Trophoblast cell (in vitro differentiated cells and primary cell): ENCODE results near the gene PRKCH.

Experiments
- DNase-seq, 2 donors: peaks; one replicate each; pipeline ENCODE4 v3.0.0-alpha.2; 2016
- H2AFZ ChIP-seq: 2 replicates; pipeline ENCODE4 v1.6.1; 2013; ENCODE audit warnings: low read length, moderate library complexity, mild to moderate bottlenecking; ENCODE audit not compliant: insufficient read depth, poor library complexity
- H2AK5ac ChIP-seq: 2 replicates; pipeline ENCODE4 v1.6.1; 2013; ENCODE audit warnings: mild to moderate bottlenecking, low read length
- H2BK120ac ChIP-seq: 2 replicates; pipeline ENCODE4 v1.6.1; 2013; ENCODE audit warnings: low read length, mild to moderate bottlenecking, moderate library complexity; ENCODE audit not compliant: insufficient read depth, poor library complexity
- H2BK12ac ChIP-seq: 2 replicates; pipeline ENCODE4 v1.6.1; 2013; ENCODE audit warnings: mild to moderate bottlenecking, low read length, moderate library complexity
- H2BK5ac ChIP-seq: 2 replicates; pipeline ENCODE4 v1.6.1; 2013; ENCODE audit warnings: low read length, low read depth, moderate library complexity, mild to moderate bottlenecking; ENCODE audit not compliant: poor library complexity
- H3K14ac ChIP-seq: 2 replicates; pipeline ENCODE4 v1.6.1; 2013; ENCODE audit warnings: mild to moderate bottlenecking, low read length
- H3K18ac ChIP-seq: 2 replicates; pipeline ENCODE4 v1.6.1; 2013; ENCODE audit warnings: mild to moderate bottlenecking, low read length
- H3K23ac ChIP-seq: 2 replicates; pipeline ENCODE4 v1.6.1; 2013; ENCODE audit warnings: low read length
- H3K27ac ChIP-seq: 2 replicates; pipeline ENCODE4 v1.5.1; 2013; ENCODE audit warnings: low read depth, mild to moderate bottlenecking, inconsistent platforms, low read length, moderate library complexity
- H3K27me3 ChIP-seq: 2 replicates; pipeline ENCODE4 v1.6.1; 2013; ENCODE audit warnings: inconsistent platforms, mild to moderate bottlenecking, low read length, moderate library complexity; ENCODE audit not compliant: insufficient read depth
- H3K36me3 ChIP-seq, 2 experiments: 1 replicate in 1 of 2; 2 replicates in 1 of 2; pipeline ENCODE4 v1.6.1; 2013; ENCODE audit warnings: low read length in 2 of 2, mild to moderate bottlenecking in 2 of 2, moderate library complexity in 1 of 2; ENCODE audit not compliant: insufficient read depth in 2 of 2, control insufficient read depth in 1 of 2
- H3K4ac ChIP-seq: 2 replicates; pipeline ENCODE4 v1.6.1; 2013; ENCODE audit warnings: low read depth, mild to moderate bottlenecking, low read length, moderate library complexity
- H3K4me1 ChIP-seq, 2 experiments: 1 replicate in 1 of 2; 2 replicates in 1 of 2; pipeline ENCODE4 v1.6.1; 2013; ENCODE audit warnings: low read length in 2 of 2, mild to moderate bottlenecking in 2 of 2, moderate library complexity in 1 of 2; ENCODE audit not compliant: insufficient read depth in 2 of 2, control insufficient read depth in 1 of 2
- H3K4me2 ChIP-seq: 2 replicates; pipeline ENCODE4 v1.6.1; 2013; ENCODE audit warnings: inconsistent platforms, mild to moderate bottlenecking, low read length, moderate library complexity
- H3K4me3 ChIP-seq: 2 replicates; pipeline ENCODE4 v1.5.1; 2013; ENCODE audit warnings: mild to moderate bottlenecking, low read depth, low read length, inconsistent platforms
- H3K79me1 ChIP-seq: one replicate; pipeline ENCODE4 v1.6.1; 2013; ENCODE audit warnings: low read length
- H3K79me2 ChIP-seq: 2 replicates; pipeline ENCODE4 v1.6.1; 2013; ENCODE audit warnings: low read length, mild to moderate bottlenecking; ENCODE audit not compliant: control insufficient read depth, insufficient read depth, poor library complexity
- H3K9ac ChIP-seq: 2 replicates; pipeline ENCODE4 v1.6.1; 2013; ENCODE audit warnings: mild to moderate bottlenecking, low read length
- H3K9me3 ChIP-seq: 2 replicates; pipeline ENCODE4 v1.6.1; 2013; ENCODE audit warnings: low read depth, mild to moderate bottlenecking, control low read depth, inconsistent platforms, low read length; ENCODE audit not compliant: insufficient read depth
- H4K12ac ChIP-seq: 2 replicates; pipeline ENCODE4 v1.6.1; 2013; ENCODE audit warnings: low read depth, mild to moderate bottlenecking, low read length, moderate library complexity
- H4K8ac ChIP-seq: 2 replicates; pipeline ENCODE4 v1.6.1; 2013; ENCODE audit warnings: low read depth, mild to moderate bottlenecking, low read length, moderate library complexity
- H4K91ac ChIP-seq: one replicate; pipeline ENCODE4 v1.6.1; 2013; ENCODE audit warnings: low read depth, mild to moderate bottlenecking, low read length, moderate library complexity
- WGBS: extraction: QIAGEN DNeasy Blood & Tissue Kit; methylation state at CpG from one replicate; pipeline ENCODE4 v1.1.7; 2013; ENCODE audit warnings: missing lambda C conversion rate; ENCODE audit not compliant: insufficient read length, insufficient coverage; ENCODE audit errors: extremely low coverage; 5-methylcytosine and 5-hydroxymethylcytosine counted together

Gene PRKCH

GRCh38 chr14:61337893-61338292 lies 16.5 kb downstream of the PRKCH start:
- peak overlapping the region; percentile 15 for H2BK12ac ChIP-seq
- DNase-seq = no peak
- peak overlapping the region; percentile 76 for H3K4ac ChIP-seq
- peak overlapping the region; percentile 77 for H3K14ac ChIP-seq
- no peak overlapping the region for H4K12ac ChIP-seq
- H3K9me3 ChIP-seq = no peaks in the 10 kb centered on the region
- H3K23ac ChIP-seq = no peak overlapping the region
- no peak overlapping the region for H2AK5ac ChIP-seq
- H2AFZ ChIP-seq = no peak overlapping the region
- no peak overlapping the region for H3K4me3 ChIP-seq
- peak overlapping the region; percentile 1 for H3K4me2 ChIP-seq
- H3K9ac ChIP-seq = no peak overlapping the region
- H3K79me1 ChIP-seq = peaks cover 17% of the 10 kb centered on the region
- peak overlapping the region; percentile 66 for H3K27ac ChIP-seq
- no peaks in the 10 kb centered on the region for H3K27me3 ChIP-seq
- peaks cover 20 to 33% of the 10 kb centered on the region in 2 experiments for H3K4me1 ChIP-seq
- peak overlapping the region; percentile 10 for H2BK120ac ChIP-seq
- peak overlapping the region; percentile 26 for H4K91ac ChIP-seq
- no CpG with 5 or more reads among the region's 4 CpGs for WGBS
- H3K36me3 ChIP-seq = peaks cover 0 to 3% of the 10 kb centered on the region in 2 experiments
- peak overlapping the region; percentile 64 for H3K18ac ChIP-seq
- peak overlapping the region; percentile 78 for H4K8ac ChIP-seq
- peaks cover 24% of the 10 kb centered on the region for H3K79me2 ChIP-seq
- peak overlapping the region; percentile 61 for H2BK5ac ChIP-seq

GRCh38 chr14:61338457-61338856 lies 17.1 kb downstream of the PRKCH start:
- H4K8ac ChIP-seq = no peak overlapping the region
- peaks cover 17% of the 10 kb centered on the region for H3K79me1 ChIP-seq
- H3K23ac ChIP-seq = no peak overlapping the region
- no peak overlapping the region for H2BK12ac ChIP-seq
- peaks cover 20 to 34% of the 10 kb centered on the region in 2 experiments for H3K4me1 ChIP-seq
- peaks cover 24% of the 10 kb centered on the region for H3K79me2 ChIP-seq
- H2AK5ac ChIP-seq = no peak overlapping the region
- H3K4me3 ChIP-seq = no peak overlapping the region
- H3K27ac ChIP-seq = peak overlapping the region; percentile 25
- no peak overlapping the region for H3K4me2 ChIP-seq
- peak in 1 of 2 donors; percentile 27 for DNase-seq
- H3K18ac ChIP-seq = no peak overlapping the region
- H3K4ac ChIP-seq = peak overlapping the region; percentile 40
- no peak overlapping the region for H3K14ac ChIP-seq
- H3K27me3 ChIP-seq = no peaks in the 10 kb centered on the region
- no peak overlapping the region for H2BK120ac ChIP-seq
- no peak overlapping the region for H4K12ac ChIP-seq
- peaks cover 0 to 3% of the 10 kb centered on the region in 2 experiments for H3K36me3 ChIP-seq
- no peak overlapping the region for H4K91ac ChIP-seq
- H3K9ac ChIP-seq = no peak overlapping the region
- H3K9me3 ChIP-seq = no peaks in the 10 kb centered on the region
- H2AFZ ChIP-seq = no peak overlapping the region
- no peak overlapping the region for H2BK5ac ChIP-seq
- WGBS = no CpG with 5 or more reads among the region's 2 CpGs

- WGBS = 100% methylated on average over 1 of the region's 5 CpGs
- Histone ChIP-seq H3K23ac (no peak overlapping the region), H3K4me3 (no peak overlapping the region)
These were observed 20.2 kb downstream of the PRKCH start for GRCh38 chr14:61341275-61342206.

GRCh38 chr14:61342486-61342885 lies 21.1 kb downstream of the PRKCH start:
- H3K27me3 ChIP-seq = no peaks in the 10 kb centered on the region
- H2AK5ac ChIP-seq = no peak overlapping the region
- H3K23ac ChIP-seq = no peak overlapping the region
- H3K27ac ChIP-seq = no peak overlapping the region
- no peak overlapping the region for H2BK5ac ChIP-seq
- H4K91ac ChIP-seq = no peak overlapping the region
- H3K36me3 ChIP-seq = peaks cover 0 to 2% of the 10 kb centered on the region in 2 experiments
- peak overlapping the region; percentile 37 for H3K4ac ChIP-seq
- H3K9ac ChIP-seq = no peak overlapping the region
- H4K8ac ChIP-seq = no peak overlapping the region
- no peak overlapping the region for H2BK120ac ChIP-seq
- H2BK12ac ChIP-seq = no peak overlapping the region
- no peak overlapping the region for H3K14ac ChIP-seq
- no peak overlapping the region for H3K4me2 ChIP-seq
- H2AFZ ChIP-seq = no peak overlapping the region
- WGBS = no CpG with 5 or more reads among the region's 5 CpGs
- no peaks in the 10 kb centered on the region for H3K9me3 ChIP-seq
- H3K4me3 ChIP-seq = no peak overlapping the region
- no peak for DNase-seq
- H3K79me2 ChIP-seq = peaks cover 21% of the 10 kb centered on the region
- H3K4me1 ChIP-seq = peaks cover 19 to 35% of the 10 kb centered on the region in 2 experiments
- no peak overlapping the region for H3K18ac ChIP-seq
- H3K79me1 ChIP-seq = peaks cover 12% of the 10 kb centered on the region
- no peak overlapping the region for H4K12ac ChIP-seq

More at GRCh38 chr14:61341275-61342206, 20.2 kb downstream of the PRKCH start:
- Histone ChIP-seq H2AK5ac (no peak overlapping the region), H2BK5ac (no peak overlapping the region), H2BK120ac (no peak overlapping the region), H4K8ac (no peak overlapping the region), H3K27ac (no peak overlapping the region), H3K79me2 (peaks cover 23% of the 10 kb centered on the region), H2BK12ac (no peak overlapping the region), H3K14ac (no peak overlapping the region), H4K12ac (no peak overlapping the region), H2AFZ (no peak overlapping the region), H3K36me3 (peaks cover 0 to 2% of the 10 kb centered on the region in 2 experiments), H3K4me2 (no peak overlapping the region), H3K18ac (no peak overlapping the region), H3K4ac (peak overlapping the region; percentile 74), H3K9me3 (no peaks in the 10 kb centered on the region), H3K9ac (no peak overlapping the region), H3K79me1 (peaks cover 14% of the 10 kb centered on the region), H3K27me3 (no peaks in the 10 kb centered on the region), H4K91ac (no peak overlapping the region), H3K4me1 (peaks cover 19 to 36% of the 10 kb centered on the region in 2 experiments)
- DNase-seq = no peak
